ENCODE results near the gene PSMB2.

PSMB2 gene

DNA sequence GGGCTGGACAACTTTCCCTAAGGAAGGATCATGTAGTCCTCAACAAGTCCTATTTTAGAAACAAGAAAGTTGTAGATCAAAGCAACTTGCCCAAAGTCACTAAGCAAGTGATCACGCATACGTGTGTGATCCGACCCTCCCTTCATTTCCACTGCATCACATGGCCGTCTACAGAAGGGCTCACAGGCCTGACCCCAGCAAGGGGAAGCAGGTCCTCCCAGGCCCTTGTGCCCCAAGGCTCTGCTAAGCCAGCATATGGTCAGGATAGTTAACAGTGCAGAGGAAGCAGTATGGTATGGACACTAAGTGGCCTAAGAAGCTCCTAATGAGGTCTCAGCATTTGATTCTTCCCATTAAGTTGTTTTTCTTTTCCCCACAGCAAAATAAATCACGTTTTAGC, 43.5 kb downstream of the PSMB2 start:
- H4K20me1 ChIP-seq, result no peaks in the 10 kb centered on the region
- TF ChIP-seq Cebpa-rat (IDR thresholded peaks at IDR 0.05), result no peak
- H3K27ac ChIP-seq, result no peak overlapping the region
- H3K4me2 ChIP-seq, result no peak overlapping the region
- peaks cover 10% of the 10 kb centered on the region for H3K4me1 ChIP-seq
- H3K36me3 ChIP-seq, result peaks cover 65% of the 10 kb centered on the region
- H3K9me3 ChIP-seq, result no peaks in the 10 kb centered on the region
- H3K27me3 ChIP-seq, result no peaks in the 10 kb centered on the region
- no peak overlapping the region for H3K4me3 ChIP-seq
- H3K9ac ChIP-seq, result no peak overlapping the region

- H3K36me3 ChIP-seq, result peaks cover 43% of the 10 kb centered on the region
- H3K4me3 ChIP-seq, result no peak overlapping the region
- H3K9me3 ChIP-seq, result no peaks in the 10 kb centered on the region
- no peaks in the 10 kb centered on the region for H4K20me1 ChIP-seq
- H3K4me1 ChIP-seq, result peaks cover 14% of the 10 kb centered on the region
- H3K27me3 ChIP-seq, result no peaks in the 10 kb centered on the region
- no peak overlapping the region for H3K27ac ChIP-seq
- no peak overlapping the region for H3K4me2 ChIP-seq
- H3K9ac ChIP-seq, result no peak overlapping the region
- no peak for TF ChIP-seq Cebpa-rat (IDR thresholded peaks at IDR 0.05)
Measured at GRCh38 chr1:35595684-35596083, 45.6 kb downstream of the PSMB2 start.

GRCh38 chr1:35594005-35594760, 47.1 kb downstream of the PSMB2 start:
- H3K4me1 ChIP-seq, result peaks cover 14% of the 10 kb centered on the region
- H3K36me3 ChIP-seq, result peaks cover 30% of the 10 kb centered on the region
- no peak overlapping the region for H3K4me2 ChIP-seq
- no peak for TF ChIP-seq Cebpa-rat (IDR thresholded peaks at IDR 0.05)
- H3K27me3 ChIP-seq, result no peaks in the 10 kb centered on the region
- no peaks in the 10 kb centered on the region for H3K9me3 ChIP-seq
- H3K9ac ChIP-seq, result no peak overlapping the region
- H4K20me1 ChIP-seq, result no peaks in the 10 kb centered on the region
- H3K4me3 ChIP-seq, result no peak overlapping the region
- no peak overlapping the region for H3K27ac ChIP-seq

DNA sequence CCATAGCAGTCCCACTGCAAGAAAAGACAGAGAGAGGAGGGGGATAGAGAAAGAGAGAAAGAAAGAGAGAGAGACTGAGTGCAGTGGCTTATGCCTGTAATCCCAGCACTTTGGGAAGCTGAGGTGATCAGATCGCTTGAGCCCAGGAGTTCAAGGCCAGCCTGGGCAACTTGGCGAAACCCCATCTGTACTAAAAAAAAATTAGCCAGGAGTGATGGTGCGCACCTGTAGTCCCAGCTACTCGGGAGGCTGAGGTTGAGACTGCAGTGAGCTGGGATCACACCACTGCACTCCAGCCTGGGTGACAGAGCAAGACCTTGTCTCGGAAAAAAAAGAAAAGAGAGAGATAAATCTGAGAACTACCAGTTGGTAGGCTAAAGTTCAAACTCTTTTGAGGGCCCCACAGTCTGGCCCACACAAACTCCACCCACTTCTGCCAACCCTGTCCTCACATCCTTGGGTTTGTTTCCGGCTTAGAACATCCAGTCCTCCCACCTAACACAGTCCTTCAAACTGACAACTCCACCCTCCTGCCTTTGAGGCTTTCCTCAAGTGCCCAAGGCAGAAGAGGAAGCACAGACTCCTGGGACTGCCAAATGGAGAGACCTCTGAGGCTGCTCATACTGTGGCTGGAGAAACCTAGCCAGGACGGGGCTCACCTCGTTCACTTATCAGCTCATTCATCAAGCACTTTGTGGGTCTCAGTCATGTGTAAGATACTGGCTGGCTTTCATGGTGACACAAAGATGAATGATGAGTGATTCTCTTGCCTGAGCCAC, 48.1 kb downstream of the PSMB2 start:
- H3K9ac ChIP-seq, result no peak overlapping the region; the same call in 1 of the 2 replicates
- no peaks in the 10 kb centered on the region for H3K9me3 ChIP-seq
- H3K36me3 ChIP-seq, result peaks cover 24% of the 10 kb centered on the region
- H3K27ac ChIP-seq, result no peak overlapping the region
- peak overlapping the region; percentile 10 for H3K4me2 ChIP-seq
- no peak for TF ChIP-seq Cebpa-rat (IDR thresholded peaks at IDR 0.05)
- H4K20me1 ChIP-seq, result no peaks in the 10 kb centered on the region
- no peaks in the 10 kb centered on the region for H3K27me3 ChIP-seq
- H3K4me3 ChIP-seq, result no peak overlapping the region
- H3K4me1 ChIP-seq, result peaks cover 14% of the 10 kb centered on the region

- Histone ChIP-seq H3K4me2 (no peak overlapping the region), H3K36me3 (peaks cover 8% of the 10 kb centered on the region), H4K20me1 (no peaks in the 10 kb centered on the region), H3K4me3 (no peak overlapping the region), H3K9ac (no peak overlapping the region), H3K9me3 (no peaks in the 10 kb centered on the region), H3K27ac (no peak overlapping the region), H3K27me3 (no peaks in the 10 kb centered on the region), H3K4me1 (peaks cover 14% of the 10 kb centered on the region)
- TF ChIP-seq Cebpa-rat (IDR thresholded peaks at IDR 0.05), result no peak
Measured at GRCh38 chr1:35591211-35591610, 50.1 kb downstream of the PSMB2 start.

- peaks cover 14% of the 10 kb centered on the region for H3K4me1 ChIP-seq
- H3K36me3 ChIP-seq, result peaks cover 2% of the 10 kb centered on the region; the same call in 1 of the 2 replicates
- no peak overlapping the region for H3K4me2 ChIP-seq
- no peaks in the 10 kb centered on the region for H4K20me1 ChIP-seq
- no peaks in the 10 kb centered on the region for H3K9me3 ChIP-seq
- TF ChIP-seq Cebpa-rat (IDR thresholded peaks at IDR 0.05), result no peak
- H3K27ac ChIP-seq, result no peak overlapping the region
- H3K4me3 ChIP-seq, result no peak overlapping the region
- no peak overlapping the region for H3K9ac ChIP-seq
- no peaks in the 10 kb centered on the region for H3K27me3 ChIP-seq
Measured at GRCh38 chr1:35590476-35591040, 50.8 kb downstream of the PSMB2 start.

- Histone ChIP-seq H3K4me2 (no peak overlapping the region), H3K27ac (no peak overlapping the region), H3K4me3 (no peak overlapping the region), H3K9me3 (no peaks in the 10 kb centered on the region), H3K4me1 (peaks cover 14% of the 10 kb centered on the region), H3K27me3 (no peaks in the 10 kb centered on the region), H3K36me3 (no peaks in the 10 kb centered on the region), H4K20me1 (no peaks in the 10 kb centered on the region), H3K9ac (no peak overlapping the region)
- TF ChIP-seq Cebpa-rat (IDR thresholded peaks at IDR 0.05), result no peak
Measured at GRCh38 chr1:35589516-35590427, 51.6 kb downstream of the PSMB2 start.

DNA sequence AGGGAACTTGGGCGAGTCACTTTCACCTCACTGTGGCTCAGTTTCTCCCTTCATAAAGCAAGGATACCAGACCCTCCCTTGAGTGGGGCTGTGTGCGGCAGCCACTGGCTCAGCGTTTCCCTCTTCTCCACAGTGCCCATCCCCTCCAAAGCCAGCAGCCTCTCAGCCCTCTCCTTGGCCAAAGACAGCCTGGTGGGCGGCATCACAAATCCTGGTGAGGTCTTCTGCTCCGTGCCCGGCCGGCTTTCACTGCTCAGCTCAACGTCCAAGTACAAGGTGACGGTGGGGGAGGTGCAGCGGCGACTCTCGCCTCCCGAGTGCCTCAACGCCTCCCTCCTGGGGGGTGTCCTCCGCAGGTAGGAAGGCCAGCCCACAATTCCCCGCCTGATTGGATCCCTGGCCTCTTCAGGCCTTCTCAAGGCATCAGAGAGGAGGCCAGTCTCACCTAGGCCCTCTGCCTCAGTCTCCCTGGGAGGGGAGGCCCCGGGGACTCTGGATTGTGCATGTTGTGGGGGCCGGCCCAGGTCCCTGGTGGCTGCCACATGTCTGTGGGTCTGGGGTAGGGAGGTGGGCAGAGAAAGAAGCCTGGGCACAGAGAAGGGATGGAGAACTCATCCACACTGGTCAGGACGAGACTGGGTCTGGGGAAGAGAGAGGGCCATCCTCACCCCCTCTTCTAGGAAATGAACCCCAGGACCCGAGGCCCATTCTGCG, 53.0 kb downstream of the PSMB2 start:
- Histone ChIP-seq H3K4me3 (no peak overlapping the region), H4K20me1 (no peaks in the 10 kb centered on the region), H3K9ac (no peak overlapping the region), H3K36me3 (no peaks in the 10 kb centered on the region), H3K9me3 (no peaks in the 10 kb centered on the region), H3K27ac (no peak overlapping the region), H3K4me1 (peaks cover 9% of the 10 kb centered on the region), H3K4me2 (no peak overlapping the region), H3K27me3 (no peaks in the 10 kb centered on the region)
- no peak for TF ChIP-seq Cebpa-rat (IDR thresholded peaks at IDR 0.05)

DNA sequence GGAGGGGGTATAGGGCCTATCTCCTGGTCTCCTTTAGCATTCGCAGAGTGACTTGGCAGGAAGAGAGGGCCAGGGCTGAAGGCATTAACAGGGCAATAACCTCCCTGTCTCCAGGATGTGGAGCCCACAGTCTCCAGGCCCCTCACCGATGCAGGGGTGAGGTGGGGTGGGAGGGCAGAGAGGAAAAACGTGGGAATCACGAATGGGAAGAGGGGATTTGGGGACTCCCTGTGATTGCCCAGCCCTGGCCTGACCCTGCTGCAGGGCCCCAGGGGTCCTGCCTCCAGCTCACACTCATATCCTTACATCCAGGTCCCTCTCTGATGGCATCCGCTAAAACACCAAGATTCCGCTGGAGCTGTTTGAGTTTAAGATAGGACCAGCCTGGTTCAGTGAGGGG, 53.6 kb downstream of the PSMB2 start:
- TF ChIP-seq Cebpa-rat (IDR thresholded peaks at IDR 0.05), result no peak

More for the DNA sequence above, 53.6 kb downstream of the PSMB2 start:
- no peaks in the 10 kb centered on the region for H4K20me1 ChIP-seq
- H3K4me2 ChIP-seq, result no peak overlapping the region
- no peak overlapping the region for H3K4me3 ChIP-seq
- H3K9ac ChIP-seq, result no peak overlapping the region
- no peaks in the 10 kb centered on the region for H3K9me3 ChIP-seq
- H3K27me3 ChIP-seq, result no peaks in the 10 kb centered on the region
- H3K36me3 ChIP-seq, result no peaks in the 10 kb centered on the region
- no peak overlapping the region for H3K27ac ChIP-seq
- H3K4me1 ChIP-seq, result peaks cover 3% of the 10 kb centered on the region; the same call in 1 of the 2 replicates
